ENCODE measurements around the gene RASGRF1. TPM values are rescaled to one million over a fixed set of nuclear protein-coding genes. Genes with fewer than 3 reads are reported as not detected.

RASGRF1 gene
- total RNA-seq, 1 experiment from 2014 or later = 0.59 TPM

GRCh38 chr15:78974272-78974918 is 116.2 kb downstream of the RASGRF1 start:
- Histone ChIP-seq H3K4me1 (ENCODE audit: control insufficient read depth, insufficient read depth, low read length) (peaks cover 4% of the 10 kb centered on the region), H3K27me3 (ENCODE audit: control insufficient read depth, insufficient read depth, low read length) (no peaks in the 10 kb centered on the region), H3K27ac (ENCODE audit: low read length) (no peak overlapping the region), H3K36me3 (ENCODE audit: control insufficient read depth, insufficient read depth, low read length) (no peaks in the 10 kb centered on the region), H3K9me3 (ENCODE audit: control insufficient read depth, insufficient read depth, low read depth, low read length) (no peaks in the 10 kb centered on the region), H3K4me3 (ENCODE audit: low read depth in 2 of 2, low read length in 2 of 2) (no peak overlapping the region)
- DNase-seq (ENCODE audit: low read depth, low spot score) = no peak
- in situ Hi-C loops (cut with HindIII; ENCODE audit: low pct_unique_long_range_greater_than_20kb, low sequenced_read_pairs) (no loop called here), intact Hi-C loops (cut with micrococcal nuclease; ENCODE audit: unreplicated experiment) (loop anchor here (10.0 kb wide), 1 partner anchor 60 kb away; no protein-coding TSS in a partner anchor)
- ATAC-seq = no peak
- ChIA-PET CTCF (no interaction called here), POLR2A (no interaction called here)
- no TSS peak for BruUV-seq (replicated peaks)
- no peak for TF ChIP-seq CTCF (IDR thresholded peaks at IDR 0.05)
- no peak for TF ChIP-seq SIN3A (IDR thresholded peaks at IDR 0.05; ENCODE audit: borderline replicate concordance, insufficient read depth, low read depth, low read length)
- no peak for TF ChIP-seq REST (IDR thresholded peaks at IDR 0.05; ENCODE audit: insufficient read depth in 1 of 2, low read depth in 2 of 2, low read length in 1 of 2)
- no peak for TF ChIP-seq POLR2AphosphoS5 (IDR thresholded peaks at IDR 0.05; ENCODE audit: low read depth, low read length)
- TF ChIP-seq TCF7L2 (IDR thresholded peaks at IDR 0.05; ENCODE audit: low read depth, low read length) = no peak

GRCh38 chr15:78969687-78970349 is 120.8 kb downstream of the RASGRF1 start:
- Histone ChIP-seq H3K4me1 (ENCODE audit: control insufficient read depth, insufficient read depth, low read length) (no peaks in the 10 kb centered on the region), H3K4me3 (ENCODE audit: low read depth in 2 of 2, low read length in 2 of 2) (no peak overlapping the region), H3K27me3 (ENCODE audit: control insufficient read depth, insufficient read depth, low read length) (no peaks in the 10 kb centered on the region), H3K27ac (ENCODE audit: low read length) (no peak overlapping the region), H3K9me3 (ENCODE audit: control insufficient read depth, insufficient read depth, low read depth, low read length) (no peaks in the 10 kb centered on the region), H3K36me3 (ENCODE audit: control insufficient read depth, insufficient read depth, low read length) (no peaks in the 10 kb centered on the region)
- ChIA-PET CTCF (no interaction called here), POLR2A (no interaction called here)
- DNase-seq (ENCODE audit: low read depth, low spot score) (no peak), ATAC-seq (no peak)
- no peak for TF ChIP-seq SIN3A (IDR thresholded peaks at IDR 0.05; ENCODE audit: borderline replicate concordance, insufficient read depth, low read depth, low read length)
- TF ChIP-seq REST (IDR thresholded peaks at IDR 0.05; ENCODE audit: insufficient read depth in 1 of 2, low read depth in 2 of 2, low read length in 1 of 2) = no peak
- TF ChIP-seq POLR2AphosphoS5 (IDR thresholded peaks at IDR 0.05; ENCODE audit: low read depth, low read length) = no peak
- no peak for TF ChIP-seq TCF7L2 (IDR thresholded peaks at IDR 0.05; ENCODE audit: low read depth, low read length)
- TF ChIP-seq CTCF (IDR thresholded peaks at IDR 0.05) = no peak
- intact Hi-C loops (cut with micrococcal nuclease; ENCODE audit: unreplicated experiment) = loop anchor here (10.0 kb wide), 1 partner anchor 55 kb away; no protein-coding TSS in a partner anchor
- BruUV-seq (replicated peaks) = no TSS peak
- in situ Hi-C loops (cut with HindIII; ENCODE audit: low pct_unique_long_range_greater_than_20kb, low sequenced_read_pairs) = no loop called here

Measured in Panc1 (cell line).